Measurements from ENCODE around the gene AHNAK2.

The AHNAK2 gene

DNA sequence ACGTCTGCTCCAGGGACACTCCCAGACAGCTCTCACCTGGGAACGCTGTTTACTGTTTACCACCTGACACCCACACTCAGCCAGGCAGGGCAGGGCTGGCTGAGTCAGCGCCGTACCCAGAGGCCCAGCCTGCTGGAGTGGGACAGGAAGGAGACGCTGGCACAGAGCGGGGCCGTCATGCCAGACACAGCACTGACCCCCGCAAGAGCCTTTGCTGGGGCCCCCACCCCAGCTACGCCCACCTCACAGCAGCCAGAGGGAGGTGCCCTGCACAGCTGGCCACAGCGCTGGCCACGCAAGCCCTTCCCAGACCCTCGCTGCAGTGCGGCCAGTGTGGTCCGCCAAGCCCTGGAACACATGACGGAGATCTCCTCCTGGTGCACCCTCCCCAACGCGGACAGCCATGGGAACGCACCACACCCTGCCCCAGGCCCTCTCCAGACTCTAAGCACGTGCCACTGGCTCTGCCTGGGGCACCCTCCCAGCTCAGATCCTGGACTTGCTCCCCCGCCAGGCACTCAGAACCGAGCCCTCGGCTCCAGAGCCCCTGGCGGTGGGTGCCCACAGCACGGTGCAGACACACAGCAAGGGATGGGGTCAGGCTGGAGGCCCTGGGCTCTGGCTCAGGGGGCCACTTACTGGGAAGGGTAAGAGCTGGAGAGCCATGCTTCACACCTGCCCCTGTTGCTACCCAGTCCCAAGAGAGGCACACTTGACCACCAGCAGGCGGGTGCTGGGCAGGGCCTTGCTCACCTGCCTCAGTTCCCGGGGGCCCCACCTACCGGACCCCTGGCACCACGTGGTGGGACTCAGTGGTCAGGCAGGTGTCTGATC is 5.7 kb downstream of the AHNAK2 start:
- no peak for DNase-seq (ENCODE audit: low read depth)

DNA sequence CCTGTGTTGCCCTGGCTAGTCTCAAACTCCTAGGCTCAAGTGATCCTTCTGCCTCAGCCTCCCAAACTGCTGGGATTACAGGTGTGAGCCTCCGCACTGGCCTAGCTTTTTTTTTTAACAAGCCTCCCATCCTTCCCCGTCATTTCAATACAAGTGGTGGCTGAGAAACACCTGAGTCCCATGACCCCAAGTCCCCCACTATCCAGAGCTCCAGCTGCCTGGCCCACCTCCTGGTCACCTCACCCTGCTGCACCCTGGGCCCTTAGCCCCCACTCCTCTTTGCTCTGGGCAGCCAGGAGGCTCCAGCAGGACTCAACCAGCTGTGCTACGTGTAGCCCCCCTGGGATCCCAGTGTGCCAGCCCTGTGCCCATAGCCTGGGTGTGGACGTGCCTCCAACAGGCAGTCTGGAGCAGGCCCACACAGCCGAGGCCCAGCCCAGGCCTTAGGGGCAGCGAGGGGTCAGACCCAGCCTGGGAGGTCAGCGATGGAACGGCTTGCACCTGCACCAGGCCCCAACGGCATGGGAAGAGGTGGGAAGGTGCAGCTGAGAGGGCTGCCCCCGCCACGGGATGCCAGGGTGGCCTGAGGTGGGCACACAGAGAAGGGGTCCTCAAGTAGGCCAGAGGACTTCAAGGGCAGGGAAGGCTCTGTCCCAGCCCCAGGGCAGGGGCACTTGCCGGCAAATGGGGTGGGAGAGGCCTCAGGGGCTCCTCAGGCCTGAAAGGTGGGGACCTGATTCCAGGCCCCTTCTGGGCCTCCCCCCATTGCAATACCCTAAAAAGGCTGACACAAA is 6.5 kb downstream of the AHNAK2 start:
- no peak for DNase-seq (ENCODE audit: low read depth)

DNA sequence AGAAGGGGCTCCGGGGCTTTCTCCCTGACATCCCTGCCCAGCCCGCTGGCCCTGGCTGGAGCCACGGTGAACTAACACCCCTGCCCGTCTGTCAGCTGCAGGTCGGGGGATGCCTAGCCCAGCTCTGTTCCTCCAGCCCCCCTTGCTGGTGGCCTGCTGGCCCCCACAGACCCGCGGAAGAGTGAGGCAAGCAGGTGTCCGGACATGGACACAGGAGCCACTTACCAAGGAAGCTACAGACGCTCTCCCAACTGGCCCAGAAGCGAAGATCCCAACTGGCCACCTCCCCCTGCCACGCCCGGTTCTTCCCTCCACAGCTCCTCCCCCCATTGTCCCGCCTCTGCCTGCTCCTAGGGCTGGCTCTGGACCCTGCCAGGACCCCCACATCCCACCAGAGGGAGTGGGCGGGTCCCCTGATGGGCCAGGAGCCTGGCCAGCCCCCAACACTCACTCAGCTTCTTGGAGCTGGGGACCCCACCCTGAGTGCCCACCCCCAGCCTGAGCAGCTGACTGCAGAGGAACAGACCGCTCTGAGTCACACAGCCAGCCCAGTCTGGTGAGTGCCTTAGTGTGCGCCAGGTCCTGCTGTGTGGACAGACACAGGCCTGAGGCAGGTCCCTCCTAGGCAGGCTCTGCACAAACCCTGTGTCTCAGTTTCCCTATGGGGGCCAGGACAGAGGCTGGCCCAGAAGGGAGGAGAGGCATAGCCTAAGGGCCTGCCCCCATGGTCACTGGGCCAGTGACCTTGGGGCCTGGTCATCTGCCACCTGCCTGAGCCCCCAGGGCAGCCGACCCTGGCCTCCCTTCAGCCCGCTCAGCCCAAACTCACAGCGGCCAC is 7.7 kb downstream of the AHNAK2 start:
- DNase-seq (ENCODE audit: low read depth) = no peak

DNA sequence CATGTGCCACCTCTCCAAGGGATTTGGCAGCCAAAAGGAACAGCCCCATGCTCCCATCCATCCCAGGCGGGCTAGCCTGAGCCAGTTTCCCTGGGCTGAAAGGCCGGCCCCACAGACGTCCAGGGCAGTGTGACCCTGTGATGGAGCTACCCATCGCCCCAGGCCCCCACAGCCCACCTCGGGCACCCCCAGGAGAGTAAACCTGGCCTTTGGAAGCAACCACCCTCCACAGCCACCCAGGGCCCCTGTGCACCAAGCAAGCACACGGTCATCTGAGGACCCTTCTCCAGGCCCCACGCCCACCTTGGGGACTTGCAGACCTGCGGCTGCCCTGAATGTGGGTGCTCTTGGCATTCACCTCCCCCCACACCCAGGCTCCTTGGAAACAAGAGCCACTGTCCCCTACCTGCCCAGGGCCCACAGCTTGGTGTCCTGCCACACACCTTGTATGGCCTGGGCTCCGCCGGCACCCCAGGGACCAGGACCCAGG is 8.4 kb downstream of the AHNAK2 start:
- no peak for DNase-seq (ENCODE audit: low read depth)

DNA sequence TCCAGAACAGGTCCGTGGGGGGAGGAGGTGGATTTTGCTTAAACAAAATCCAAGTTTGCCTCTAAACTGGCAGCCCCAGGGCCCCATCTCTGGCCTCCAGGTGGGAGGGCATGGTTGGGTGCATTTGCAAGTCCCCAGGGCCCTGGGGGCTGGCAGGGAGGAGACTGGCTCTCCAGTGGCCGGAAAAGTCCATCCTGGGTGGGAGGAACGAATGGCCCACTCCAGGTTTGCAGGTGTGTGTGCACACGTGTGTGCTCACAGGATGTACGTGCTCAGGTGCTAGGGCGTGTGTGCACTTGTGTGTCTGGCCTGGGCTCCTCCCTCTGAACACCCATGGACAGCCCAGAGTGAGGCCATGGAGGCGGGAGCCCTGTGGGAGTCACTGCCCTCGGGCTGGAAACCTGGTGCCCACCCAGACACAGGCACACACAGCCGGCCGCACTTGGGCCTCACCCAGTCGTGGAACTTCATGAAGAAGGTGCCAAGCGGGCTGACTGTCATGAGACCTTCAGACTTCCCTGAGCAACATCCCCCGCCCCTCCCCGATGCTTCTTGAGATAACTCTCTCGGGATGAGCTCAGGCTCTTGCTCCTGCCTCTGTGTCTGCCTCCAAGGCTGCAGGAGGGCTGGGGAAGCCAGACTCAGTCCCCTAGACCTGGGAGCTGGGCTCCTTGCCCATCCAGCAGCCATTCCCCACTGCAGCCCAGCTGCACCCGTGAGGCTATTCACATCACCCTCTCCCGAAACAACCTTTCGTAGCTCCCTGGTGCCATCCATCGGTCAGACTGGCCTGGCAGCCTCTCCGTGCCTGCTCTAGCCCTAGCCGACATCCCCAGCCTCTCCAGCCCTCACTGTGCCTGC is 9.4 kb downstream of the AHNAK2 start:
- DNase-seq (ENCODE audit: low read depth) = no peak

- DNase-seq (ENCODE audit: low read depth) = no peak
Measured at GRCh38 chr14:104968153-104968527, 10.0 kb downstream of the AHNAK2 start.

- no peak for DNase-seq (ENCODE audit: low read depth)
Measured at GRCh38 chr14:104967386-104968152, 10.6 kb downstream of the AHNAK2 start.

GRCh38 chr14:104966981-104967385 is 11.2 kb downstream of the AHNAK2 start:
- no peak for DNase-seq (ENCODE audit: low read depth)

GRCh38 chr14:104966261-104966865 is 11.8 kb downstream of the AHNAK2 start:
- no peak for DNase-seq (ENCODE audit: low read depth)

- DNase-seq (ENCODE audit: low read depth) = no peak
Measured at GRCh38 chr14:104965561-104966231, 12.5 kb downstream of the AHNAK2 start.

GRCh38 chr14:104964546-104964945 is 13.6 kb downstream of the AHNAK2 start:
- no peak for DNase-seq (ENCODE audit: low read depth)

GRCh38 chr14:104957146-104958113 is 20.7 kb downstream of the AHNAK2 start:
- DNase-seq (ENCODE audit: low read depth) = no peak

DNA sequence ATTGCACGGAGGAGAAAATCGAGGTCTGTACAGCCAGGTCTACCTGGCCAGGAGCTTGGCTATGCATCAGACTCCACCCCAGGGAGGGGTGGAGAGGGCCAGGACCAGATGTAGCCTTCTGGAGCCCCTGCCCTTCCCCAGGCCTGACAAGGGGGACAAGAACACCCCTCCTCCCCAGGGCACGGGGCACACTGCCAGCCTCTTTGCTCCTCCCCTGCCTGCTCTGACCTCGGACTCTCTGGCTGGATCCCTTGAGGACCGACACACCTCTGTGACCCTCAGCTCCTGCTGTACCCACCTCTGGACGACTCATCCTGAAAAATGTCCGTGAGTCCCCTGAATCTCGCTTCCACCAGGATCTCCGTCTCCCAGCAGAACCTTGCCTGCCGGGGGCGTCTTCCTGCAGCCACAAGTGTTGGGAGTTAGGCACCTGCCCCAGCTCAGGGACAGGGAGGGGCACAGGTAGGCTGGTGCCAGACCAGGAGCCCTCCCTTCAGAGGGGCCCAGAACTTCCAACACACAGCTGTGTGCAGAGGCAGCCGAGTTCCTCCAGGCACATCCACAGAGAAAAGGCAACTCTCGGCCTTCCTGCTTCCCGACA is 21.8 kb downstream of the AHNAK2 start:
- no peak for DNase-seq (ENCODE audit: low read depth)

DNA sequence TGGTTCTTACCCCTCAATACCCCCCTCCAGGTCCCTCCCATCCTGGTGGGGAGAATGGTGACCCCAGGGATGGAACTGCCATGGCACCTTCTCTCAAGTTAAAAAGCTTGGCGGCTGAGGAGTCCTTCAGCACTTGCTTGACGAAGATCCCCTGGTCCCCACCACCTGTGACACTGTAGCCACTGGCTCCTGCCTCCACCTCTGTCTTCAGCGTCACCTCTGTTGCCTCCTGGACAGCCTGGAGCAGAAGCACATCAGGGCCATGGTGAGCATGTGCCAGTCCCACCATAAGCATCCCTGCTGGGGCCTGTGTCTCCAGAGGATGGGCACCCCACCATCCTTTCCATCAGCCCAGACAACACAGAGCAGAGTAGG is 22.8 kb downstream of the AHNAK2 start:
- no peak for DNase-seq (ENCODE audit: low read depth)

DNA sequence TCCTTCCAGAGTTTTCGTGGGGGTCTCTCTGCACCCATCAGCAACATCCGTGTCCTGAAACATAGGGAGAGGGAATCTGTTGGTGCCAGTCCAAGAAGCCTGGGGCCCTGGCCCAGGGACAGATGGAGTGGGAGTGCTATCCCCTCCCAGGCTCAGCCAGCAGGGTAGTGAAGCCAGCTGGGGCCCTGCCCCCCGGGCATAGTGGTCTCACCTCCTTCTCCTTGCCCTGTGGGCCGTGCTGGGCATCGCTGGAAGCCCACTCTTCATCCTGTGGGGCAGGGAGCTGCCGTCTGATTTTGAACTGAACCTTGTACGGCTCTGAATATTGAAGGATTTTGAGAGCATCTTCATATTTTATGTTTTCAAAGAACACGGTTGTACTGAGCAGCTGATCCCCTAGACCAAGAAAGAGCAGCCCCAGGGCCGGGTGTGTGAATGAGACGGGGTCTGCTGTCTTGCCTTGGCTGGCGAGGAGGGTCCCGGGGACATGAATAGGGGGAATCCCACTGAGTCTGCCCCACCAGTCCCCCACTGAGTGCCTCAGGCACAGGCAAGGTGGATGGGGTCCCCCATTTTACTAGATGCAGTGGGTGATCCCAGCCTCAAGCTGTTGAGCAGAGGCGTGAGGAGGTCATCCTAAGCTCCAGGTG is 23.3 kb downstream of the AHNAK2 start:
- DNase-seq (ENCODE audit: low read depth) = no peak

- DNase-seq (ENCODE audit: low read depth) = no peak
Measured at GRCh38 chr14:104953896-104954656, 24.1 kb downstream of the AHNAK2 start.

DNA sequence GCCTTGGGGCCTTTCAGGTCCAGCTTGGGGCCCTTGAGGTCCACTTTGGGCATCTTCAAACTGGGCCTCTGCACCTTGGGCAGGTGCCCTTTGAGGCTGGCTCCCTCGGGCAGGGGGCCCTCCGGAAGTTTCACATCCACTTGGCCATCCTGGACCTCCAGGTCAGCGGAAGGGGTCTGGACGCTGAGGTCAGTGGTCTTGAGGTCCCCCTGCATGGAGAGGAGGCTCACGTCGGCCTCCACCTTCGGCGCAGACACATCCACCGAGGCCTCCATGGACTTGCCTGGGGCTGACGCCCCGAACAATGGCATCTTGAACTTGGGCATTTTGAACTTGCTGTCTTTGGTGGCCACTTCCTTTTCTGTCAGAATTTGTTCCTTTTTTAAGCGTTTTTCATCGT is 25.1 kb downstream of the AHNAK2 start:
- no peak for DNase-seq (ENCODE audit: low read depth)
